GM12878 (cell line): ENCODE results near the gene RAB3B. TPM values are rescaled to one million over a fixed set of nuclear protein-coding genes. Genes with fewer than 3 reads are reported as not detected.
A peak's percentile ranks its signal among the peaks of the same experiment; 100 is the strongest.

Experiments
- ATAC-seq: fragments of 200-7000 bp; cut with Tn5 transposase; 3 replicates; pipeline ENCODE4 v1.9.1; 2020; ENCODE audit warnings: mild to moderate bottlenecking, moderate library complexity
- BruUV-seq: library from RNA; stranded (reverse); fragments of 400-500 nt; replicated peaks from 2 replicates; lab custom pipeline; 2021; lab: Mats Ljungman, UMichigan
- CTCF ChIA-PET: fragments of 300-600 bp; sonication (Branson Sonifier 250); formaldehyde crosslinking; extraction: SDS; loops from one replicate; lab custom pipeline; 2021; ENCODE audit warnings: inconsistent platforms; lab: Yijun Ruan, JAX
- POLR2A ChIA-PET: fragments of 350-600 bp; formaldehyde crosslinking; extraction: SDS; loops from one replicate; lab custom pipeline; 2021; ENCODE audit warnings: inconsistent platforms; lab: Charles Lee
- RAD21 ChIA-PET: fragments of 300-600 bp; sonication (Branson Sonifier 250); formaldehyde crosslinking; loops from one replicate; lab custom pipeline; 2023; ENCODE audit warnings: antibody characterized with exemption; ENCODE audit not compliant: unreplicated experiment; lab: Charles Lee
- SMC1A ChIA-PET: fragments of 300-600 bp; sonication (Branson Sonifier 250); formaldehyde crosslinking; loops from one replicate; lab custom pipeline; 2023; ENCODE audit not compliant: unreplicated experiment, uncharacterized antibody; lab: Charles Lee
- DNase-seq: peaks from one replicate; pipeline ENCODE4 v3.0.0-alpha.2; 2011; ENCODE audit warnings: low read depth, low spot score
- FAIRE-seq: peaks from 3 replicates; lab custom pipeline; 2011; peaks lifted over from hg19 to GRCh38; lab: Jason Lieb, UNC
- H2AFZ ChIP-seq: 2 replicates; pipeline ENCODE4 v1.6.0; 2011; ENCODE audit warnings: low read depth, low read length, control low read depth; ENCODE audit not compliant: control insufficient read depth
- H3K27ac ChIP-seq: 2 replicates; pipeline ENCODE4 v1.5.1; 2011; ENCODE audit warnings: control low read depth; ENCODE audit not compliant: control insufficient read depth, insufficient read depth
- H3K27me3 ChIP-seq, 2 experiments: replicated peaks in 1 of 2; 2 replicates each; pipeline versions ENCODE4 v1.6.0 to v1.6.1; 2011; ENCODE audit warnings: low read length in 1 of 2; ENCODE audit not compliant: control insufficient read depth in 2 of 2, insufficient read depth in 2 of 2
- H3K36me3 ChIP-seq, 2 experiments: 2 replicates each; pipeline ENCODE4 v1.5.1; 2011; ENCODE audit warnings: low read length in 1 of 2; ENCODE audit not compliant: control insufficient read depth in 2 of 2, insufficient read depth in 2 of 2
- H3K4me1 ChIP-seq: 2 replicates; pipeline ENCODE4 v1.6.1; 2011; ENCODE audit warnings: mild to moderate bottlenecking, low read length, moderate library complexity, mixed read lengths; ENCODE audit not compliant: control insufficient read depth, insufficient read depth
- H3K4me2 ChIP-seq: 2 replicates; pipeline ENCODE4 v1.6.0; 2011; ENCODE audit warnings: control low read depth; ENCODE audit not compliant: control insufficient read depth, insufficient read depth
- H3K4me3 ChIP-seq: fragments of 200-600 bp; sonication (generic); 2 replicates; pipeline ENCODE4 v1.5.1; 2016
- H3K79me2 ChIP-seq: 2 replicates; pipeline ENCODE4 v1.6.0; 2011; ENCODE audit warnings: low read length; ENCODE audit not compliant: control insufficient read depth, insufficient read depth
- H3K9ac ChIP-seq: 2 replicates; pipeline ENCODE4 v1.8.0; 2011; ENCODE audit warnings: low read length, control low read depth, mixed read lengths; ENCODE audit not compliant: control insufficient read depth, insufficient read depth
- H3K9me3 ChIP-seq: replicated peaks from 3 replicates; pipeline ENCODE4 v1.5.1; 2011; ENCODE audit warnings: mild to moderate bottlenecking, low read length; ENCODE audit not compliant: control insufficient read depth, insufficient read depth
- H4K20me1 ChIP-seq: 2 replicates; pipeline ENCODE4 v1.6.0; 2011; ENCODE audit not compliant: control insufficient read depth, insufficient read depth
- CHD4 ChIP-seq: fragments of 200-600 bp; sonication (generic); IDR thresholded peaks from 2 replicates; pipeline ENCODE4 v1.6.1; 2016; ENCODE audit warnings: mild to moderate bottlenecking
- CREB1 ChIP-seq: IDR thresholded peaks from 2 replicates; pipeline ENCODE4 v1.6.1; 2012; ENCODE audit warnings: low read depth, mild to moderate bottlenecking, inconsistent platforms
- CREM ChIP-seq: IDR thresholded peaks from 2 replicates; pipeline ENCODE4 v1.6.1; 2014; ENCODE audit warnings: antibody characterized with exemption, low read depth
- IRF4 ChIP-seq: IDR thresholded peaks from 2 replicates; pipeline ENCODE4 v1.6.1; 2011; ENCODE audit warnings: low read depth, low read length
- LARP7 ChIP-seq: fragments of 450-650 bp; IDR thresholded peaks from 2 replicates; pipeline ENCODE4 v1.6.1; 2017; ENCODE audit warnings: mild to moderate bottlenecking
- NFIC ChIP-seq: IDR thresholded peaks from 2 replicates; pipeline ENCODE4 v1.6.1; 2012; ENCODE audit warnings: low read depth, mild to moderate bottlenecking, inconsistent platforms, low read length, moderate library complexity
- NFYA ChIP-seq: IDR thresholded peaks from 2 replicates; pipeline ENCODE4 v1.6.1; 2011; ENCODE audit warnings: low read depth, mild to moderate bottlenecking, low read length, improper control_type of control experiment, borderline replicate concordance
- PML ChIP-seq: IDR thresholded peaks from 2 replicates; pipeline ENCODE4 v1.6.1; 2012; ENCODE audit warnings: low read length, inconsistent platforms
- SIN3A ChIP-seq: IDR thresholded peaks from 2 replicates; pipeline ENCODE4 v1.6.1; 2012; ENCODE audit warnings: low read depth, low read length, improper control_type of control experiment
- SIX5 ChIP-seq: IDR thresholded peaks from 2 replicates; pipeline ENCODE4 v1.6.1; 2011; ENCODE audit warnings: mild to moderate bottlenecking, low read depth, low read length, moderate library complexity; ENCODE audit not compliant: severe bottlenecking
- SREBF2 ChIP-seq: IDR thresholded peaks from 2 replicates; pipeline ENCODE4 v1.6.1; 2012; ENCODE audit warnings: mild to moderate bottlenecking, low read length
- TCF12 ChIP-seq: IDR thresholded peaks from 2 replicates; pipeline ENCODE4 v1.6.1; 2011; ENCODE audit warnings: low read depth, mild to moderate bottlenecking, low read length
- WGBS: methylation state at CpG from one replicate; pipeline ENCODE4 v1.1.6; 2016; ENCODE audit warnings: low lambda C conversion rate; ENCODE audit not compliant: insufficient replicate concordance, insufficient coverage; ENCODE audit errors: missing lambda C conversion rate; 5-methylcytosine and 5-hydroxymethylcytosine counted together
- in situ Hi-C: fragments of 300-500 bp; cut with MboI; formaldehyde crosslinking; loops from 9 replicates; pipeline ENCODE4 v1.14.3; 2018; ENCODE audit warnings: mixed read lengths
- intact Hi-C: fragments of 100-400 bp; cut with micrococcal nuclease; formaldehyde crosslinking; loops from one replicate; pipeline ENCODE4 v1.14.2; 2022; ENCODE audit not compliant: unreplicated experiment
- polyA plus RNA-seq, 11 experiments: library from polyadenylated mRNA; depleted of rRNA in 4 of 11; unstranded in 6 of 11; stranded (reverse) in 5 of 11; fragments of >200 nt; fragmentation: Nextera tagmentation in 4 of 11; fragmentation: Illumina TruSeq in 1 of 11; extraction: Ambion mirVana in 4 of 11; extraction: Trizol in 1 of 11; gene quantifications; 1 replicate in 1 of 11; 2 replicates in 10 of 11; pipeline versions ENCODE4 v1.2.1 to v1.2.3, GENCODE V29; 2011 to 2016; ENCODE audit warnings: inconsistent platforms in 2 of 11, missing spikeins in 2 of 11, low read depth in 1 of 11
- total RNA-seq, 4 experiments: library from RNA; depleted of rRNA in 3 of 4; stranded (reverse); fragments of >200 nt in 3 of 4; fragmentation: Illumina TruSeq in 1 of 4; extraction: Trizol in 1 of 4; gene quantifications; 2 replicates each; pipeline versions ENCODE4 v1.2.1 to v1.2.3, GENCODE V29; 2013 to 2021
- TF ChIP-seq, protein P1 (sequence below): fragments of 450-650 bp; IDR thresholded peaks from 2 replicates; pipeline ENCODE4 v1.6.1; 2014; ENCODE audit warnings: mild to moderate bottlenecking
- TF ChIP-seq, protein P2 (sequence below): IDR thresholded peaks from 2 replicates; pipeline ENCODE4 v1.6.1; 2011; ENCODE audit warnings: mild to moderate bottlenecking, low read depth, low read length, moderate library complexity; ENCODE audit not compliant: insufficient replicate concordance
- TF ChIP-seq, protein P3 (sequence below): fragments of 450-650 bp; conservative IDR thresholded peaks from 2 replicates; pipeline ENCODE4 v1.6.1; 2017; ENCODE audit warnings: mild to moderate bottlenecking, moderate library complexity

RAB3B gene
- total and polyA plus RNA-seq, 10 of the 15 experiments (the other 5 are each of a cell fraction or from before 2014, with no cell fraction given): 0.05 to 0.32 (median 0.24) TPM

DNA sequence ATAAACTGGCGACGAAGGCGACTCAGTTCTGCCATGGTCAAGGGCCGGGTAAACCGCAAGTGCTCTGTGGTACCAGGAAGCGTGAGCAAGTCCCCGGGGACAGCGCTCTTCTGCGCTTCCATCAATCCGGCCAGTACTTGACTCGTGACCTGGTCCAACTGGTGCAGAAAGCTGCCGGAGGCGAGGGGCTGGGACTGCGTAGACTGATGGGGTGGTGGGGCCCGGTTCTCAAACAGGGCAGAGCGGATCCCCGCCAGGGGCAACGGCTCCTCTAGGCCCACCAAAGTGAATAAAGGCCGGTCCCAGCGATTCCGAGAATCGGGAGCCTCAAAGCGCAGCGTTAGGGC is 42.3 kb upstream of the RAB3B start (continued):
- TF ChIP-seq CREM: peak; percentile 53
- TF ChIP-seq, protein P1, sequence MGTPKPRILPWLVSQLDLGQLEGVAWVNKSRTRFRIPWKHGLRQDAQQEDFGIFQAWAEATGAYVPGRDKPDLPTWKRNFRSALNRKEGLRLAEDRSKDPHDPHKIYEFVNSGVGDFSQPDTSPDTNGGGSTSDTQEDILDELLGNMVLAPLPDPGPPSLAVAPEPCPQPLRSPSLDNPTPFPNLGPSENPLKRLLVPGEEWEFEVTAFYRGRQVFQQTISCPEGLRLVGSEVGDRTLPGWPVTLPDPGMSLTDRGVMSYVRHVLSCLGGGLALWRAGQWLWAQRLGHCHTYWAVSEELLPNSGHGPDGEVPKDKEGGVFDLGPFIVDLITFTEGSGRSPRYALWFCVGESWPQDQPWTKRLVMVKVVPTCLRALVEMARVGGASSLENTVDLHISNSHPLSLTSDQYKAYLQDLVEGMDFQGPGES: no peak

DNA sequence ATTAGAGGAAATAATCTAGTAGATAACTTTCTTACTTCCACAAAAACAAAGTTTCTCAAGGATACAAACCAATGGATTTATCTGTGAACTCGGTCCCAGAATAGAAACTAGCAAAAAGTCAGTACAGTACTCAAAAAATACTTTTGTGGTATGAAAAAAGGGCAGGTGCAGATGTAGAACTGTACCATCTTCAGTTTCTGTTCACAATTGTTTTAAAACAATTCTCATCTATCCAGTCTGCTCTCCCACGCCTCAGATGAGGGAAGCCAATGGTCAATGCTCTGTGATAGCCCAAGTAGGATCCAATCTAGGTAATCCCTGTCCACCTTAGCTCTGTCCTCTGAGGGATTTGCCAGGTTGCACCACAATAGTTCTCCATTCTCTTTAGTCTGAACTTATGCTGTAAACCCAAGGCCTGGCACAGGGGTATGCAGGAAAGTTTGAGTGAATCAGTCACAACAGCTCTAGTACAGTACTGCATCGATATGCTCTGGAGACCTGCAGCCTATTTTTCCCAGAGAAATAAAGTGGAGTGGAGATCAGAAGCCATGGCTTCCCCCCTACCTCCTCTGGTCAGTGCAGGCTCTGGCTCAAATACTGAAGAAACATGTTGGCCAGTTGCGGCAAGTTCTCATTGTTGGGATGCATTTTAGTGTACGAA is 41.8 kb upstream of the RAB3B start:
- SMC1A ChIA-PET: interaction anchor here (0.7 to 3.6 kb wide), 4 partner anchors 18 to 153 kb away, joined by 3 to 13 read pairs (median 9); partner anchors contain the start of genes BTF3L4 and TXNDC12
- Histone ChIP-seq H3K36me3 (peaks cover 0 to 5% of the 10 kb centered on the region in 2 experiments; a peak in 1 of 4 replicates), H2AFZ (no peak overlapping the region), H3K79me2 (peaks cover 40% of the 10 kb centered on the region), H3K9me3 (no peaks in the 10 kb centered on the region), H3K27ac (peak overlapping the region; percentile 83), H3K9ac (peak overlapping the region; percentile 85), H4K20me1 (no peaks in the 10 kb centered on the region), H3K4me3 (peak overlapping the region; percentile 78), H3K4me2 (peak overlapping the region; percentile 92), H3K4me1 (peaks cover 12% of the 10 kb centered on the region), H3K27me3 (no peaks in the 10 kb centered on the region)
- 0% methylated on average over 5 of the region's 5 CpGs for WGBS
- FAIRE-seq (no peak), DNase-seq (no peak), ATAC-seq (peak; percentile 45)
- CTCF ChIA-PET: interaction anchor here (0.7 to 2.1 kb wide), 4 partner anchors 18 to 222 kb away, joined by 3 to 10 read pairs (median 4); partner anchors contain the start of genes BTF3L4 and TXNDC12
- in situ Hi-C loops (no loop called here), intact Hi-C loops (no loop called here)
- POLR2A ChIA-PET: interaction anchor here (1.2 to 6.0 kb wide), 3 partner anchors 24 to 153 kb away, joined by 4 to 37 read pairs (median 5); partner anchors contain the start of genes BTF3L4 and TXNDC12
- BruUV-seq: no TSS peak
- RAD21 ChIA-PET: interaction anchor here (1.3 kb wide), 1 partner anchor 76 kb away, joined by 3 read pairs; no protein-coding TSS in a partner anchor
- 0 out of 2 replicates have a peak, but pooled peaks have one; percentile 8 for TF ChIP-seq PML
- TF ChIP-seq NFIC: peak; percentile 49; the same call in 1 of the 2 replicates
- no peak for TF ChIP-seq SREBF2
- TF ChIP-seq LARP7: no peak
- no peak for TF ChIP-seq TCF12
- TF ChIP-seq, protein P2, sequence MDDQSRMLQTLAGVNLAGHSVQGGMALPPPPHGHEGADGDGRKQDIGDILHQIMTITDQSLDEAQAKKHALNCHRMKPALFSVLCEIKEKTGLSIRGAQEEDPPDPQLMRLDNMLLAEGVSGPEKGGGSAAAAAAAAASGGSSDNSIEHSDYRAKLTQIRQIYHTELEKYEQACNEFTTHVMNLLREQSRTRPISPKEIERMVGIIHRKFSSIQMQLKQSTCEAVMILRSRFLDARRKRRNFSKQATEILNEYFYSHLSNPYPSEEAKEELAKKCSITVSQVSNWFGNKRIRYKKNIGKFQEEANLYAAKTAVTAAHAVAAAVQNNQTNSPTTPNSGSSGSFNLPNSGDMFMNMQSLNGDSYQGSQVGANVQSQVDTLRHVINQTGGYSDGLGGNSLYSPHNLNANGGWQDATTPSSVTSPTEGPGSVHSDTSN: no peak
- no peak for TF ChIP-seq SIN3A
- TF ChIP-seq CREB1: peak; percentile 24; the same call in 1 of the 2 replicates
- TF ChIP-seq, protein P3, sequence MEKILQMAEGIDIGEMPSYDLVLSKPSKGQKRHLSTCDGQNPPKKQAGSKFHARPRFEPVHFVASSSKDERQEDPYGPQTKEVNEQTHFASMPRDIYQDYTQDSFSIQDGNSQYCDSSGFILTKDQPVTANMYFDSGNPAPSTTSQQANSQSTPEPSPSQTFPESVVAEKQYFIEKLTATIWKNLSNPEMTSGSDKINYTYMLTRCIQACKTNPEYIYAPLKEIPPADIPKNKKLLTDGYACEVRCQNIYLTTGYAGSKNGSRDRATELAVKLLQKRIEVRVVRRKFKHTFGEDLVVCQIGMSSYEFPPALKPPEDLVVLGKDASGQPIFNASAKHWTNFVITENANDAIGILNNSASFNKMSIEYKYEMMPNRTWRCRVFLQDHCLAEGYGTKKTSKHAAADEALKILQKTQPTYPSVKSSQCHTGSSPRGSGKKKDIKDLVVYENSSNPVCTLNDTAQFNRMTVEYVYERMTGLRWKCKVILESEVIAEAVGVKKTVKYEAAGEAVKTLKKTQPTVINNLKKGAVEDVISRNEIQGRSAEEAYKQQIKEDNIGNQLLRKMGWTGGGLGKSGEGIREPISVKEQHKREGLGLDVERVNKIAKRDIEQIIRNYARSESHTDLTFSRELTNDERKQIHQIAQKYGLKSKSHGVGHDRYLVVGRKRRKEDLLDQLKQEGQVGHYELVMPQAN: no peak
- TF ChIP-seq IRF4: peak; percentile 18; the same call in 1 of the 2 replicates
- TF ChIP-seq CHD4: no peak
- TF ChIP-seq SIX5: no peak
- no peak for TF ChIP-seq NFYA
